Measurements from ENCODE around the gene GPRC5D. TPM values are rescaled to one million over a fixed set of nuclear protein-coding genes. Genes with fewer than 3 reads are reported as not detected.

Gene GPRC5D
- total and polyA plus RNA-seq, 2 donors: 0.05 TPM; not detected in 1

- Histone ChIP-seq H3K9me3 (ENCODE audit: control insufficient read depth in 2 of 2, insufficient read depth in 1 of 2, low read length in 1 of 2) (no peaks in the 10 kb centered on the region), H3K27me3 (ENCODE audit: control insufficient read depth in 2 of 2, insufficient read depth in 1 of 2, low read length in 1 of 2) (no peaks in the 10 kb centered on the region), H3K27ac (ENCODE audit: low read depth in 1 of 2, low read length in 1 of 2) (no peak overlapping the region), H3K4me3 (ENCODE audit: low read length in 2 of 2) (no peak overlapping the region), H3K36me3 (ENCODE audit: control insufficient read depth in 2 of 2, insufficient read depth in 2 of 2, low read length in 1 of 2) (no peaks in the 10 kb centered on the region), H3K4me1 (ENCODE audit: control insufficient read depth in 2 of 2, insufficient read depth in 2 of 2, low read length in 2 of 2) (peaks cover 0 to 7% of the 10 kb centered on the region in 2 donors)
- no peak for DNase-seq (ENCODE audit: low read depth in 6 of 9, low spot score in 9 of 9)
- 97% methylated on average over 12 of the region's 12 CpGs for WGBS
These were observed 43.3 kb downstream of the GPRC5D start for GRCh38 chr12:12908711-12909110.

GRCh38 chr12:12908252-12908651, 43.7 kb downstream of the GPRC5D start:
- Histone ChIP-seq H3K27me3 (ENCODE audit: control insufficient read depth in 2 of 2, insufficient read depth in 1 of 2, low read length in 1 of 2) (no peaks in the 10 kb centered on the region), H3K4me1 (ENCODE audit: control insufficient read depth in 2 of 2, insufficient read depth in 2 of 2, low read length in 2 of 2) (peaks cover 0 to 7% of the 10 kb centered on the region in 2 donors), H3K36me3 (ENCODE audit: control insufficient read depth in 2 of 2, insufficient read depth in 2 of 2, low read length in 1 of 2) (no peaks in the 10 kb centered on the region), H3K27ac (ENCODE audit: low read depth in 1 of 2, low read length in 1 of 2) (no peak overlapping the region), H3K4me3 (ENCODE audit: low read length in 2 of 2) (no peak overlapping the region), H3K9me3 (ENCODE audit: control insufficient read depth in 2 of 2, insufficient read depth in 1 of 2, low read length in 1 of 2) (no peaks in the 10 kb centered on the region)
- 93% methylated on average over 14 of the region's 14 CpGs for whole genome bisulfite sequencing
- no peak for DNase-seq (ENCODE audit: low read depth in 6 of 9, low spot score in 9 of 9)

GRCh38 chr12:12907552-12907951, 44.4 kb downstream of the GPRC5D start:
- no peak overlapping the region for H3K4me3 ChIP-seq (ENCODE audit: low read length in 2 of 2)
- WGBS: 97% methylated on average over 5 of the region's 5 CpGs
- DNase-seq (ENCODE audit: low read depth in 6 of 9, low spot score in 9 of 9): no peak
- no peaks in the 10 kb centered on the region for H3K36me3 ChIP-seq (ENCODE audit: control insufficient read depth in 2 of 2, insufficient read depth in 2 of 2, low read length in 1 of 2)
- no peak overlapping the region for H3K27ac ChIP-seq (ENCODE audit: low read depth in 1 of 2, low read length in 1 of 2)
- no peaks in the 10 kb centered on the region for H3K9me3 ChIP-seq (ENCODE audit: control insufficient read depth in 2 of 2, insufficient read depth in 1 of 2, low read length in 1 of 2)
- H3K27me3 ChIP-seq (ENCODE audit: control insufficient read depth in 2 of 2, insufficient read depth in 1 of 2, low read length in 1 of 2): no peaks in the 10 kb centered on the region
- H3K4me1 ChIP-seq (ENCODE audit: control insufficient read depth in 2 of 2, insufficient read depth in 2 of 2, low read length in 2 of 2): peaks cover 0 to 7% of the 10 kb centered on the region in 2 donors

GRCh38 chr12:12903642-12904609, 48.0 kb downstream of the GPRC5D start:
- Histone ChIP-seq H3K27ac (ENCODE audit: low read depth in 1 of 2, low read length in 1 of 2) (no peak overlapping the region), H3K36me3 (ENCODE audit: control insufficient read depth in 2 of 2, insufficient read depth in 2 of 2, low read length in 1 of 2) (no peaks in the 10 kb centered on the region), H3K9me3 (ENCODE audit: control insufficient read depth in 2 of 2, insufficient read depth in 1 of 2, low read length in 1 of 2) (no peaks in the 10 kb centered on the region), H3K4me3 (ENCODE audit: low read length in 2 of 2) (no peak overlapping the region), H3K4me1 (ENCODE audit: control insufficient read depth in 2 of 2, insufficient read depth in 2 of 2, low read length in 2 of 2) (no peaks in the 10 kb centered on the region), H3K27me3 (ENCODE audit: control insufficient read depth in 2 of 2, insufficient read depth in 1 of 2, low read length in 1 of 2) (no peaks in the 10 kb centered on the region)
- no peak for DNase-seq (ENCODE audit: low read depth in 6 of 9, low spot score in 9 of 9)
- WGBS: 78% methylated on average over 14 of the region's 14 CpGs

- no peak overlapping the region for H3K4me3 ChIP-seq (ENCODE audit: low read length in 2 of 2)
- no peaks in the 10 kb centered on the region for H3K27me3 ChIP-seq (ENCODE audit: control insufficient read depth in 2 of 2, insufficient read depth in 1 of 2, low read length in 1 of 2)
- no peak overlapping the region for H3K27ac ChIP-seq (ENCODE audit: low read depth in 1 of 2, low read length in 1 of 2)
- DNase-seq (ENCODE audit: low read depth in 6 of 9, low spot score in 9 of 9): no peak
- no peaks in the 10 kb centered on the region for H3K9me3 ChIP-seq (ENCODE audit: control insufficient read depth in 2 of 2, insufficient read depth in 1 of 2, low read length in 1 of 2)
- no peaks in the 10 kb centered on the region for H3K36me3 ChIP-seq (ENCODE audit: control insufficient read depth in 2 of 2, insufficient read depth in 2 of 2, low read length in 1 of 2)
- H3K4me1 ChIP-seq (ENCODE audit: control insufficient read depth in 2 of 2, insufficient read depth in 2 of 2, low read length in 2 of 2): no peaks in the 10 kb centered on the region
These were observed 49.9 kb downstream of the GPRC5D start for GRCh38 chr12:12902036-12902435.

- DNase-seq (ENCODE audit: low read depth in 6 of 9, low spot score in 9 of 9): no peak
- Histone ChIP-seq H3K27me3 (ENCODE audit: control insufficient read depth in 2 of 2, insufficient read depth in 1 of 2, low read length in 1 of 2) (no peaks in the 10 kb centered on the region), H3K4me1 (ENCODE audit: control insufficient read depth in 2 of 2, insufficient read depth in 2 of 2, low read length in 2 of 2) (no peaks in the 10 kb centered on the region), H3K9me3 (ENCODE audit: control insufficient read depth in 2 of 2, insufficient read depth in 1 of 2, low read length in 1 of 2) (no peaks in the 10 kb centered on the region), H3K36me3 (ENCODE audit: control insufficient read depth in 2 of 2, insufficient read depth in 2 of 2, low read length in 1 of 2) (no peaks in the 10 kb centered on the region), H3K4me3 (ENCODE audit: low read length in 2 of 2) (no peak overlapping the region), H3K27ac (ENCODE audit: low read depth in 1 of 2, low read length in 1 of 2) (no peak overlapping the region)
- 97% methylated on average over 10 of the region's 10 CpGs for WGBS
These were observed 50.7 kb downstream of the GPRC5D start for GRCh38 chr12:12901158-12901791.

- WGBS: 98% methylated on average over 2 of the region's 2 CpGs
- no peak for DNase-seq (ENCODE audit: low read depth in 6 of 9, low spot score in 9 of 9)
- no peak overlapping the region for H3K27ac ChIP-seq (ENCODE audit: low read depth in 1 of 2, low read length in 1 of 2)
These were observed 51.2 kb downstream of the GPRC5D start for GRCh38 chr12:12900786-12901157.

GRCh38 chr12:12899530-12900380, 52.2 kb downstream of the GPRC5D start:
- DNase-seq (ENCODE audit: low read depth in 6 of 9, low spot score in 9 of 9): no peak
- Histone ChIP-seq H3K9me3 (ENCODE audit: control insufficient read depth in 2 of 2, insufficient read depth in 1 of 2, low read length in 1 of 2) (no peaks in the 10 kb centered on the region), H3K36me3 (ENCODE audit: control insufficient read depth in 2 of 2, insufficient read depth in 2 of 2, low read length in 1 of 2) (no peaks in the 10 kb centered on the region), H3K27me3 (ENCODE audit: control insufficient read depth in 2 of 2, insufficient read depth in 1 of 2, low read length in 1 of 2) (no peaks in the 10 kb centered on the region), H3K4me1 (ENCODE audit: control insufficient read depth in 2 of 2, insufficient read depth in 2 of 2, low read length in 2 of 2) (no peaks in the 10 kb centered on the region), H3K4me3 (ENCODE audit: low read length in 2 of 2) (no peak overlapping the region), H3K27ac (ENCODE audit: low read depth in 1 of 2, low read length in 1 of 2) (no peak overlapping the region)
- WGBS: 94% methylated on average over 10 of the region's 10 CpGs

More at GRCh38 chr12:12900786-12901157, 51.2 kb downstream of the GPRC5D start:
- Histone ChIP-seq H3K9me3 (ENCODE audit: control insufficient read depth in 2 of 2, insufficient read depth in 1 of 2, low read length in 1 of 2) (no peaks in the 10 kb centered on the region), H3K4me3 (ENCODE audit: low read length in 2 of 2) (no peak overlapping the region), H3K27me3 (ENCODE audit: control insufficient read depth in 2 of 2, insufficient read depth in 1 of 2, low read length in 1 of 2) (no peaks in the 10 kb centered on the region), H3K36me3 (ENCODE audit: control insufficient read depth in 2 of 2, insufficient read depth in 2 of 2, low read length in 1 of 2) (no peaks in the 10 kb centered on the region), H3K4me1 (ENCODE audit: control insufficient read depth in 2 of 2, insufficient read depth in 2 of 2, low read length in 2 of 2) (no peaks in the 10 kb centered on the region)
